Activated CD4-positive, CD25-positive, alpha-beta regulatory T cell (primary cell): ENCODE measurements around the gene VSTM2B.
"Not testable (repeated sequence)": the region's sequence is repeated elsewhere in the genome, so short reads cannot be mapped to it uniquely, and the experiment has no call there.

ENCODE experiments used
- DNase-seq, 4 experiments: peaks; one replicate each; lab custom pipeline; 2025; lab: John Stamatoyannopoulos, UW

Gene VSTM2B

DNA sequence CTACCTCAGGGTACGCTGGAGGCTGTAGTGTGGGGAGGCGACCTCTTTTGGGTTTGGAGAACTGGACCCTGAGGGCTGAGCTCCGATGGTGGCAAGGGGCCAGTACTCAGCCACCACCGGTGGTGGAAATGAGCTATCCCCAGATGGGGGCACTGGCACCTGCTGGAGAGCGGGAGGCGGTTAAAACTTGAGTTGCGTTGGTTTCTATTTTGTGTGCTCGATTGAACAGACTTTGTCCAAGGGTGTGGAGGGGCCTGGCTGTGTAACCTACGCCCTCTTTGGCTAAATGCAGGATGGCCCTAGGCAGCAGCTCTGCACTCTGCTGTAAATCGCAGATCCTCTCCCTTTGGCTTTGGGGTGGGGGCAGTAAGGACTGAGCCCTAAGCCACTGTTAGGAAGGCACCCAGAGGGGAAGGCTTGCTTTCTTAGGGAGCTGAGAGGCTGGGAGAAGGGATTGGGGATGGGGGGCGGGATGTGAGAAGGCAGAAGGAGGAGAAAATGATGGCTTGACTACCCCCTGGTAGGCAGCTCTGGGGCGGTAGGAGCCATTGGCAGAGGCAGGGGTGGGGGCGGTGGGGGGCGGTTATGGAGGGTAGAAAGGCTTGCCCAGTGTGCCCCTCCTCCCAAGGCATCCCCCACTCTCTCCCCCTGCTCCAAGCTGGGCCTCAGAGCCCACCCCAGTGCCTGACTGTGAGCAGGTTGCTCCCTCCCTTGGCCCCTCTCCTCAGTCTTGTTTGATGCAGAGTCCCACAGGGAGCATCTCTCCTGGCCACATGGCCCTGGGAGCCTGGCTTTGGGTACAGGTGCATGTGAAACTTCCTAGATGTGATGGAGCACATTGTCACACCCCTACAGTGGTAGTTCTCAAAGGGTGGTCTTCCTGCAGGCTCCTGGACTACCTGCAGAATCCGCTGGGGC, 5.0 kb downstream of the VSTM2B start:
- no peak for DNase-seq

DNA sequence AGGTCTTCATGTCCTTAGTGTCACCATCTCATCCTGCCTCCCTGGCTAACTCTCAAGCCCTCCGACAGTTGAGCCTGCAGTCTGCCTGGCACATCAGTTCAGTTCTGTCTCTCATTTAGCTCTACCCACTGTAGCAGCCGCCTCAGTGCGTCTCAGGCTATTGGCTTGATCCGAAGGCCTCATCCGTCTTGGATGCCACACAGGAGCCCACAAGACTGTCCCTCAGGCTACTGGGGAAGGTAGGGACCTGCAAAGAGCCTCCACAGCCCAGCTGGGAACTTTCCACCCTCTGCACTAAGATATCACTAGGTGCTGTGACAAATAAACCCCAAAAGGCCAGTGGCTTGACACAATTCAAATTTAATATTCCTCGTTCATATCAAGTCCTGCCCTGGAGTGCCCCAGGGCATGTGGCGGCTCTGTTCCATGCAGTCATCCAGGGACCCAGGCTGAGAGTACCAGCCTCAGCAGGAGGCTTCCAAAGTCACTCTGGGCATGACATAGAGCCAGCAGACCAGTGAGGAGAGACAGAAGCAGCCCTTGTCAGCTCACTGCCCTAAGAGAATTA, 5.7 kb downstream of the VSTM2B start:
- DNase-seq, result no peak

DNA sequence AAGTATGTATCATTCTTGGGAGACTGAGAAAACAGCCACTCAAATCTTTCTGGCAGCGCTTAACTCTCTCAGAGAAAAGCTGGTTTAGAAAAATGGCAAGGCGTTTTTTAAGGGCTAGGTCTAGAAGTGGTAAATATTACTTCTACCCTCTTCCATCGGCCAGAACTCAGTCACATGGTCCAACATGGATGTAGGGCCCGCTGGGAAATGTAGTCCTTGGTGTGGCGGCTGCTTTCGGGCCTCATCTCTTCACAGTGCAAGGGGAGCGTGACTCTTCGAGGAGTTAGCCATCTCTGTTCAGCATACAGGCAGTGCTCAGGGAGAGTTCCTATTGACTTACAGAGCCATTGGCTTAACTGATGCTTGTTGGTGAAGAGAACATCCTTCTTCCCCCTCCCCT, 6.3 kb downstream of the VSTM2B start:
- no peak for DNase-seq

DNA sequence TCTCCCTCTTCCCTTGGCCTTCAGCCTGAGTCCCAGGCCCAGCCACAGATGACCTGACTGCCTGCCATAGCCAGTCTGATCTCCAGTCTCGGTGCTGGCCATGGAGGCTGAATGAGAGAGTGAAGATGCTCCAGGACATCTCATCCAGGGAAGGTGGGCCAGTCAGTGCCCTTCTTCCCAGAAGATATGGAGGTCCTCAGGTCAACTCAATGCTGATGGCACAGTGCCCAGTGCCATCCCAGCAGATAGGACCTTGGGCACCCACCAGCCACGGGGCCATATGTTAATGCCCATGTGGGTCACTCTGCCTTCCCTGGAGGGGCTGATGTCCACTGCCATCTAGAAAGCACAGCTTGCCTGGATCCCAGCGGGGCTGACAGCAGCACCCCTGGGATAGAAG, 7.2 kb downstream of the VSTM2B start:
- no peak for DNase-seq

DNA sequence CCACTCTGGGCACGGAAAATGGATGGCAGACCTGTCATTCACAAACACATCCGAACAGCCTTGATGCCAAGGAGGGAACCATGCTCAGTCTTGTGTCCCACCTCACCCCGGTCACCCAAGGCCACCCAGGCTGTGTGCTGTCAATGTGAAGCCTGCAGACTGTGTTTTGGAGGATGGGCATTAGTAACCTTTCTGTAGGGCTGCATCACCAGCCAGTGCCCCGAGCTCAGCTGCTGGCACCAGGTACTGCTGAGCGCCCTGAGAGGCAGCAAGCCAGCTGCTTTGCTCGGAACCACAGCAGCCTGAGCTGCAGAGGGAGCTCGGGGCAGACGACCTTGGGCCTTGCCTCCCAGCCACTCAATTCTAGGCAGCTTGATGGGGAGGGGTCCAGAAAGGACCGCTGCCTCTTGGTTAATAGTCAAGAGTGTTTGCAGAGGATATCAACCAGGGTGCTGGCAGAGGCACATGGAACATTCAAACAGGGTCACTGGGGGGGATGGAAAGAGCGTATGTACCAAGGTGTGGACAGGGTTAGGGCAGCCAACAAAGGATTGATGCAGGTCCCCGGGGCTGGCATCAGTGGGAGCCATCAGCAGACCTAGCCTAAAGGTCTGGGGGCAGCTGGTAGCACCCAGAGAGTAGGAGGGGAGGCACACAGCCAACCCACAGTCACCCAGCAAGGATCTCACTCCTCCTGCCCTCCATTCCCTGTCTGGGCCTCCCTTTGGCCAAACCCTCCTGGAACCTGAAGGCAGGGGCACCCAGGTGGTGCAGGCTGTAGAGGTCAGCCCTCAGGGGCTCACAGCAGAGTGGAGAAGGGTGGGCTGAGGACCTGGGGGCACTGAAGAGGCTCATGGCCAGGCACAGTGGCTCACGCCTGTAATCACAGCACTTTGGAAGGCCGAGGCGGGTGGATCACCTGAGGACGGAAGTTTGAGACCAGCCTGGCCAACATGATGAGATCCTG, 8.1 kb downstream of the VSTM2B start:
- no peak for DNase-seq

DNA sequence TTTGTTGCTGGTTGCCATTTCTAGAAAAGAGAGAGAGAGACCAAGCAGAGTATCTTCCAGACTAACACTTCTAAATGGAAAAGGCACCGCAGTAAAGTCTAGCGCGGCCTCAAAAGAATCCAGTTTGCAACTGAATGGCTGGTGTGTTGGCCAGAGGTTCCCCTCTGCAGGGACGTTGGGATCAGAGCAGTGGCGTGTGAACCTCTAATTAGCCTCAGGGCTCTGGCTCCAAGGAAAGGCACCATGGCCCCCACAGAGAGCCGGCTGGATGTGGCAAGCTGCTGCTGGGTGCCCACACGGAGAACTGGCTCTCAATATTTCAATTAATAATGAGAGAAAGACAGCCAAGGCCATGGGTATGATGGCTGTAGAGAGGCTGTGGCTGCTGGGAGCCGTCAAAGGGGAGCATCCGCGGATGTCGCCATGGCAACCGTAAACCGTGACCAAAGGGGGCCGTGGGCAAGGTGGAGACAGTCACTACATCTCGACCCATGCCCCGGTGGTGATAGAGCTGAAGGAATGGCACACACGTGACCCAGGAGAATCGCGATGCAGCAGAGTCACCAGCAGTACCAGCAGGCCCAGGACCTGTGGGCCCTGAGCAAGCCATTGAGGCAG, 9.5 kb downstream of the VSTM2B start:
- DNase-seq, result no peak

DNA sequence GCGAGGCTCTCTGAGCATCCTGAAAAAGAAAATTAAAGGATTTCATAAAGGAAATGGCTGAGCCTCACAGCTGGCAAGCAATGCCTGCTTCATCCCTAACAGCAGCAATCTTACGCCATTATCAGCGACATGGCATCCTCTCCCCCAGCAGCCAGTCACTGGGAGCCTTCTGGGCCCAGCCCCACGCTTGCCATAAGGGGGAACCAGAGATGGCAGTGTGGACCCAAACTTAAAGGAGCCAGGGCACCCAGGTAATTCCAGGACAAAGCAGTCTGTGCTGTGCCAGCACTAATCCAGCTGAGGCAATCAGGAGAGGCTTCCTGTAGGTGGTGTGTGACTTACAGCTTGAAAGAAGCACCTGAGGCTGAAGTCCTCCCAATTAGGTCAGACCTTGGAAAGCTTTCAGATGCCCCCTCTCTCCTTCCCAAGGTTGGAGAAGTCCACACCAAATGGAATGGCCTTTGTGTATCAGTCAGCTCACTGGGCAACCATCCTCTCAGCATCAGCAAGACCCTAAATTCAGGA, 10.3 kb downstream of the VSTM2B start:
- DNase-seq, result no peak

DNA sequence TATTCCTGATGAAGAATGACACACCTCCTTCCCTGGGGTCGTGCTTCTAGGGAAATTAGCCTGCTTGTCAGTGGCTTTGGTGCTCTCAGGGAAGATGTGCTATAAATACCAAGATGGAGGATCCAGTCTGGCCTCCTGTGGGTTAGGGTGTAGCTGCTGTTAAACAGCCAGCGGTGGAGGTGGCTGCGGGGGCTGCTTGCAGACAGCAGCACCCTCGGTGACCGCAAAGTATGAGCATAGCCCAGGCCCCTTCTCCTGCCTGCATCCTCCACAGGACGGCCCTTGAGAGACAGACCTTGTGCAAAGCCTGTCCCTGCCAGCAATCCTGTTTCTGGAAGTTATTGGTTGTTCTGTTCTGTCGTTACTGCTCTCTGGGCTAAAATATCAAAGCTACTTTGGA, 11.4 kb downstream of the VSTM2B start:
- DNase-seq, result no peak

DNA sequence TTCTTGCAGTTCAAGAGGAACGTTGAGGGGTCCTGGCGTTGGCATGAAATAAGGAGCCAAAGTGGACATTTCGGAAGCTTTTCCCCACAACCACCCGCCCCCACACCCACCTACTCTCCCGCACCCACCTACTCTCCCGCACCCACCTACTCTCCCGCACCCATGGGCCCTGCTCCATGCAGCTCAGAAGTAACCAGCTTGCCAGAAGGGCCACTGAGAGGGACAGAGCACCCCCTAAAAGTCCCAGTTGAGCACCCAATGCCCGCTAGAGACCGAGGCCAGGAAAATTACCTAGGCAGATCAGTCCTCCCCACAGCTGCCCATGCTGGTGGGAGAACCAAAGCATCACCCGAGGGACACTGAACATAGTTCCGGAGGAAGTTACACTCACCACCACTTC, 11.8 kb downstream of the VSTM2B start:
- no peak for DNase-seq

DNA sequence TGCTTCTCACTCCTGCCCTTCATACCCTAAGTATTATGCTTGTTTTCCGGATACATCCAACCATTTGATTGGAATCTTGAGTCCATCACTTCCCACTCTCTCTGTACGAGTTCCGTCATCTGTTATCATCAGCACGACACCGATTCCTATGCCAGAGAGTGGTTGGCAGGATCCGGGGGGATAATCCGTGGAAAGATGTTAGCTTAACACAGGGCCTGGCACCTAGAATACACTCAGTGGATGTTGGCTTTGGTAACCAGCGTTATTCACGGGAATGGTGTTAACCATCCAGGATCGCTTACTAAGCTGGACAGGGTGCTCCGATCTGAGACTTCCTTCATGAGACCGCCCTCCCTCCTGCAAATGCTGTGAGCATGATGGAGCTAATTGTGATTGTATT, 12.4 kb downstream of the VSTM2B start:
- DNase-seq, result no peak

DNA sequence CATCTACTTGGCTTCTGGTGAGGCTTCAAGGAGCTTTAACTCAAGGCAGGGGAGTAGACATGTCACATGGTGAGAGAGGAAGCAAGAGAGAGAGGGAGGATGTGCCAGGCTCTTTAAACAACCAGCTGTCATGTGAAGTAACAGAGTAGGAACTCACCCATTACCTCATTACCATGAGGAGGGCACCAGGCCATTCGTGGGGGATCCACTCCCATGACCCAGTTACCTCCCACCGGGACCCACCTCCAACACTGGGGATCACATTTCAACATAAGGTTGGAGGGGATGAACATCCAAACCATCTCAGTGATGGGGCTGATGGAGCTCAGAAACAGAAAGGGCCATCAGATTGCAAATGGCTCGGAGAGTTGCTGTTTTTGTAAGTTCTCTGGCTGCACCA, 12.9 kb downstream of the VSTM2B start:
- no peak for DNase-seq

DNA sequence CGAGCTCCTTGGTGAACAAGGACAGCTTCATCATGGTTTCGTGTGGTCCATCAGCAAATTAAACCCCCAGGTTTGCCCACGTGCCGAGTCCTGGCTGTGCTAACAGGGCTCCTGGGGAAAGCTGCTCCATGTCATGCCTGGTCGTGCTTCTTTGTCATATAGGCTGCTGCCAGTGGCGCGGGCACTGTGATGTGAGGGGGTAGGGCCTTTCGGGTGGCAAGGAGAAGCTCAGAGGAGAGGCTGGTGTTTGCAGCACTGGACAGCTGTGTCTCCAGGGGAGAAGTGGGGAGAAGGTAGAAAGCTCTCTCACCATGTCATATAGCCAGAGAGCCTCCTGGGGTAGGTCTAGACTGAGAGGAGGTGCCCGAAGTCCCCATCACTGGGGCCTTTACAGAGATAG, 13.3 kb downstream of the VSTM2B start:
- no peak for DNase-seq

DNA sequence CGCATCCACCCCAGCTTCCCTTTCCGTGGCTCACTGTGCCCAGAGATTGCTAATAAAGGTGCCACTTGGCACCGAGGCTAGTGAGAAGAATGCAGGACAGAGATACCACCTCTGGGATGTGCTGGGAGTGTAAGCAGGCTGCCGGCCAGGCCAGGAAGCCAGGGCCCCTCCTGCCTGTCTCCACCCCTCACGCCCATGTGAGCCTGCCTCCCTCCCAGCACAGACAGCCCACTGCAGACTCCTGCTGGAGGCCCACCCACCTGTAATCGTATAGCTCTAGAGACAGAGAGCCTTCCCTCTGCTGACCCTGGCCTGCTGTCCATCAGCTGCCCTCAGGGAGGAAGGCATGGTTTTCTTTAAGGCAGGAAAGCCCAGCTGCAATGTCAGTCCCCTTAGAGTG, 13.9 kb downstream of the VSTM2B start:
- no peak for DNase-seq

DNA sequence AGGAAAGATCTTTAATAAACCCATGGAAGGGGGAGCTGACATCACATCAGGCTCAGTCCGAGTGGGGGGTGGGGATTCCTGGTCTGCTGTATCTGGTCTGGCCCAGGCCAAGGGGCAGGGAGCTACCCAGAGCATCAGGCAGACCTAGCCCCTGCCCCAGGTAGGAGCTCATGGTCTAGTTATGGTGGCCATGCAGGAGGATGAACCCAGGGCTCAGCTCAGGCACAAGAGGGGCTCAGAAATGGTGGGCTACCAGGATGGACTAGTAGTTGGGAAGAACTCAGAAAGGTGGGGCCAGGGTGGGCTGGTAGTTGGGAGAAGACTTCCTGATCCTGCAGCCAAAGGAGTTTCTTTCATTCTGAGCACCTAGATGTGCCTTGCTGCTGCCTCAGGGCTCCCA, 14.3 kb downstream of the VSTM2B start:
- no peak for DNase-seq

DNA sequence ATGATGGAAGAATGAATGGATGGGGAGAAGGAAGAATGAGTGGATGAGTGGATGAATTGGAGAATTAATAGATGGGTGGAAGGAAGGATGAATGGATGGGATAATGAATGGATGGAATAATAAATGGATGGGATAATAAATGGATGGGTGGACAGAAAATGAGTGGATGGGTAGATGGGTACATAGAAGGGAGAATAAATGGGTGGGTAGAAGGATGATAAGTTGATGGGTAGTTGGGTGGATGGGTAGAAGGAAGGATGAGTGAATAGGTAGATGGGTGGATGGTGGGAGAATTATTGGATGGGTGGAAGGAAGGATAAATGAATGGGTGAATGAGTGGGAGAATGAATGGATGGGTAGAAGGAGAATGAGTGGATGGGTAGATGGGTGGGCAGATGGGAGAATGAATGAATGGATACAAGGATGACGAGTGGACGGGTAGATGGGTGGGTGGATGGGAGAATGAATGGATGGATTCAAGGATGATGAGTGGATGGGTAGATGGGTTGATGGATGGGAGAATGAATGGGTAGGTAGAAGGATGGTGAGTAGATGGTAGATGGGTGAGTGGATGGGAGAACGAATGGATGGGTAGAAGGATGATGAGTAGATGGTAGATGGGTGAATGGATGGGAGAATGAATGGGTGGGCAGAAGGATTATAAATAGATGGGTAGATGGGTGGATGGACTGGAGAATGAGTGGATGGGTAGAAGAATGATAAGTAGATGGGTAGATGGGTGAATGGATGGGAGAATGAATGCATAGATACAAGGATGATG, 15.9 kb downstream of the VSTM2B start:
- no peak for DNase-seq

DNA sequence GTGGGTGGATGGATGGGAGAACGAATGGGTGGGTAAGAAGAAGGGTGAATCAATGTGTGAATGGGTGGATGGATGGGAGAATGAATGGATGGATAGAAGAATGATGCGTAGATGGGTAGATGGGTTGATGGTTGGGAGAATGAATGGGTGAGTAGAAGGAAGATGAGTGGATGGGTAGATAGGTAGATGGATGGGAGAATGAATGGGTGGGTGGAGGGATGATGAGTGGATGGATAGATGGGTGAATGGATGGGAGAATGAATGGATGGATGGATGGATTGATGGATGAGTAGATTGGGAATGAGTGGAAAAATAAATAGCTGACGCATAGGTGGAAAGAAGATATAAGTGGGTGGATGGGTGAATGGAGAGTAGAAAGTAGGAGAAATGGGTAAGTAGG, 16.5 kb downstream of the VSTM2B start:
- DNase-seq, result no peak

DNA sequence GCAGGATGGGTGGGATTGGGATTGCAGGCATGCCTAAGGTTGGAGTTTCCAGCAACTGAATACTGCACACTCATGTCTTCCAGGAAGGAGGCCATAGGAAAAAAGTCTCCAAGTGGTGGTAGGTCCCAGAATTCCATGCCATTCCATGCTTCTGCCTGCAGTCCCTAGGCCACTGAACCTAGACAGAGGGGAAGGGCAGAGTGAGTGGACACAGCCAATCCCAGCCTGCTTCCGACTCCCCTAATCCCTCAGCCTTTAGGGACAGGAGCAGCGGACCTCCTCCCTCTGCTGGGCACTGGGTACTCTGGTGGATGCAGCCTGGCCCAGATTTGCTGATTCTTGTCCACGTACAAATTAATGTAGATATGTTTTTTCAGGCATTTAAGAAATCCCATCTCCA, 17.0 kb downstream of the VSTM2B start:
- no peak for DNase-seq

DNA sequence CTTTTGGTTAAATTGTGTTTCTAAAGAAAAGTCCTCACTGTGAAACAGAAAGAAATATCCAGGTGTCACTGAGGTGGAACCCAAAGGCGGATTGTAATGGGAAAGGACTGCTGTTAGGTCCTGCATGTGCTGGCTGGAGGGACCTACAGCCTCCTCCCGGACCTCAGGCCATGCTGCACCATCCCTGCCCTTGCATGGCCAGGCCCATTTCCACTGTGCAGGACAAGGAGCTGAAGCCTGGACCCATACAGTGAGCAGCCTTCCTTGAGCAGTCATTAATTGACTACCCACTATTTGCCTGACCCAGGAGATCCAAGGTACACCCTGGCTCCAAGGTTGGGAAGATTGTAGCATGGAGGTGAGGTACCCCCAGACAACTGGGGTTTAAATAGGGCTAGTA, 17.6 kb downstream of the VSTM2B start:
- no peak for DNase-seq

DNA sequence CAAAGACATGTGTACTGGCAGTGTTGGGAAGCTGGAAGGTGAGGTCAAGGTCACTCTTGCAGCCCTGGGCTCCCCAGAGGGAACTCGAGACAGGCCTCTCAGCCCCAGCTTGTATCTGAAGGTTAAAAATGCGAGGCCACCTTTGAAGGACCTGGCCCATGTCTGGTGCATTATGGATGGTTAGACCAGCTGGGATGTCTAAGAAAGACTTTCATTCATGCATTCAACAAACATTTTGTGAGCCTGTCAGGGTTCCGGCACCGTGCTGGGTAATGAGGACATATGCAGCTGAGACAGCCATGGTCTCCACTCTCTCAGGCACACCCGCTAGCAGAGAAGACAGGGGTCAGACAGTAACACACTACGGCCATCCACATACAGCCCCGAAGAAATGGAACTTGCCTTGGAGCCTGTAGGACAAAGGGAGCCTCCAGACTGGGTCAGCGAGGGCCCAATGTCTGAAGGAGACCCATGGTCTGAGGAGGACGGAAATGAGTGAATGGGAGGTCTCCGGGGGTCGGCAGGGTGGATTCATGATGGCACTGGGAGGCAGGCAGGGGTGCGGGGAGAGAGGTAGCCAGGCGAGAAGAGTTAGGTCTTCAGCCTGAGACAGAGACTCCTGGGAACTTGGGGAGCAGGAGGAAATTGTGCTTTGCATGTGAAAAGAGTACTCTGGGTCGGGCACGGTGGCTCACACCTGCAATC, 19.0 kb downstream of the VSTM2B start:
- no peak for DNase-seq

DNA sequence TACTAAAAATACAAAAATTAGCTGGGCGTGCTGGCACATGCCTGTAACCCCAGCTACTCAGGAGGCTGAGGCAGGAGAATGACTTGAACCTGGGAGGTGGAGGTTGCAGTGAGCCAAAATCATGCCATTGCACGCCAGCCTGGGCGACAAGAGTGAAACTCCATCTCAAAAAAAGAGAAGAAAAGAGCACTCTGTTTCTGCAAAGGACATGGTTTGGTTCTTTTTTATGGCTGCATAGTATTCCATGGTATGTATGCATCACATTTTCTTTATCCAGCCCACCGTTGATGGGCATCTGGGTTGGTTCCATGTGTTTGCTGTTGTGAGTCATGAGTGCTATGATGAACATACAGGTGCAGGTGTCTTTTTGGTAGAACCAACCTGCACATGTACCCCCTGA, 19.7 kb downstream of the VSTM2B start:
- not testable (repeated sequence) for DNase-seq
